Middle frontal gyrus (tissue), 1 donor: ENCODE data around the gene STUB1.

Source experiments
- DNase-seq: peaks from one replicate; pipeline ENCODE4 v3.0.0-alpha.2; 2015; ENCODE audit warnings: low spot score; ENCODE audit errors: extremely low spot score

STUB1 gene

GRCh38 chr16:694187-694862 is 14.1 kb downstream of the STUB1 start:
- DNase-seq: no peak

GRCh38 chr16:694863-695354 is 14.7 kb downstream of the STUB1 start:
- DNase-seq: no peak

- no peak for DNase-seq
Observed at GRCh38 chr16:695355-696089, 15.3 kb downstream of the STUB1 start.

GRCh38 chr16:698911-699671 is 18.9 kb downstream of the STUB1 start:
- no peak for DNase-seq

GRCh38 chr16:700684-701584 is 20.7 kb downstream of the STUB1 start:
- DNase-seq: no peak

- DNase-seq: no peak
Observed at GRCh38 chr16:702341-702740, 22.1 kb downstream of the STUB1 start.

GRCh38 chr16:703406-703805 is 23.2 kb downstream of the STUB1 start:
- no peak for DNase-seq

- DNase-seq: no peak
Observed at GRCh38 chr16:704047-704446, 23.8 kb downstream of the STUB1 start.

GRCh38 chr16:704552-705380 is 24.6 kb downstream of the STUB1 start:
- no peak for DNase-seq

- DNase-seq: no peak
Observed at GRCh38 chr16:705431-706188, 25.4 kb downstream of the STUB1 start, which contains the start of gene FBXL16. TSS of gene FBXL16 (minus strand) at chr16:705801. CDS start at chr16:697405, 8,396 bp downstream.

GRCh38 chr16:706189-707061 is 26.2 kb downstream of the STUB1 start:
- no peak for DNase-seq

- DNase-seq: no peak
Observed at GRCh38 chr16:707062-707538, 26.9 kb downstream of the STUB1 start.

- no peak for DNase-seq
Observed at GRCh38 chr16:708019-708418, 27.8 kb downstream of the STUB1 start.

- no peak for DNase-seq
Observed at GRCh38 chr16:708959-709358, 28.7 kb downstream of the STUB1 start.

GRCh38 chr16:709566-710499 is 29.6 kb downstream of the STUB1 start:
- peak; percentile 79 for DNase-seq

- DNase-seq: no peak
Observed at GRCh38 chr16:710500-711075, 30.4 kb downstream of the STUB1 start.

- no peak for DNase-seq
Observed at GRCh38 chr16:711084-711483, 30.9 kb downstream of the STUB1 start.
